Fibroblast of lung (primary cell): ENCODE measurements around the gene FSTL3. TPM values are rescaled to one million over a fixed set of nuclear protein-coding genes. Genes with fewer than 3 reads are reported as not detected.

Source experiments
- DNase-seq, 2 donors: peaks; one replicate each; pipeline versions ENCODE4 v3.0.0 to v3.0.0-alpha.2; 2010; ENCODE audit warnings: low read depth in 2 of 2
- H2AFZ ChIP-seq: 2 replicates; pipeline ENCODE4 v1.5.1; 2012; ENCODE audit warnings: low read length, control low read depth, inconsistent platforms
- H3K27ac ChIP-seq: 2 replicates; pipeline ENCODE4 v1.5.1; 2011; ENCODE audit warnings: low read length, control low read depth; ENCODE audit not compliant: insufficient read depth
- H3K27me3 ChIP-seq: 2 replicates; pipeline ENCODE4 v1.5.1; 2011; ENCODE audit warnings: mild to moderate bottlenecking, low read length; ENCODE audit not compliant: control insufficient read depth, insufficient read depth
- H3K36me3 ChIP-seq: 2 replicates; pipeline ENCODE4 v1.5.1; 2011; ENCODE audit warnings: low read length; ENCODE audit not compliant: control insufficient read depth, insufficient read depth
- H3K4me1 ChIP-seq: 2 replicates; pipeline ENCODE4 v1.5.1; 2011; ENCODE audit warnings: low read length; ENCODE audit not compliant: control insufficient read depth, insufficient read depth; ENCODE audit errors: extremely low read depth
- H3K4me2 ChIP-seq: 2 replicates; pipeline ENCODE4 v1.5.1; 2011; ENCODE audit warnings: low read length, control low read depth; ENCODE audit not compliant: insufficient read depth; ENCODE audit errors: extremely low read depth
- H3K4me3 ChIP-seq, 4 experiments: fragments of 200-600 bp in 1 of 4; sonication (generic) in 1 of 4; replicated peaks in 1 of 4; 2 replicates each; pipeline ENCODE4 v1.5.1; 2011 to 2016; ENCODE audit warnings: low read length in 4 of 4, low read depth in 3 of 4, mild to moderate bottlenecking in 3 of 4, control low read depth in 2 of 4, inconsistent platforms in 1 of 4, mixed read lengths in 1 of 4; ENCODE audit not compliant: insufficient read depth in 1 of 4; ENCODE audit errors: control extremely low read depth in 1 of 4
- H3K79me2 ChIP-seq: 2 replicates; pipeline ENCODE4 v1.5.1; 2012; ENCODE audit warnings: mild to moderate bottlenecking, low read length, inconsistent platforms; ENCODE audit not compliant: control insufficient read depth, insufficient read depth
- H3K9ac ChIP-seq: 2 replicates; pipeline ENCODE4 v1.5.1; 2011; ENCODE audit warnings: mild to moderate bottlenecking, low read length, control low read depth; ENCODE audit not compliant: insufficient read depth
- H3K9me3 ChIP-seq: 2 replicates; pipeline ENCODE4 v1.5.1; 2012; ENCODE audit warnings: low read depth, low read length; ENCODE audit not compliant: control insufficient read depth, insufficient read depth
- H4K20me1 ChIP-seq: 2 replicates; pipeline ENCODE4 v1.5.1; 2011; ENCODE audit warnings: low read length; ENCODE audit not compliant: control insufficient read depth, insufficient read depth; ENCODE audit errors: extremely low read depth
- CTCF ChIP-seq, 2 donors: IDR thresholded peaks in 1 of 2; conservative IDR thresholded peaks in 1 of 2; 1 replicate in 1 of 2; 2 replicates in 1 of 2; pipeline ENCODE4 v1.5.1; 2011 to 2012; ENCODE audit warnings: low read length in 2 of 2, control low read depth in 1 of 2, inconsistent platforms in 1 of 2, low read depth in 1 of 2, mild to moderate bottlenecking in 1 of 2
- EZH2 ChIP-seq: IDR thresholded peaks from 2 replicates; pipeline ENCODE4 v1.5.1; 2012; ENCODE audit warnings: low read length, control low read depth, mild to moderate bottlenecking; ENCODE audit errors: missing control alignments
- polyA plus RNA-seq, 2 donors: library from polyadenylated mRNA; depleted of rRNA in 1 of 2; stranded (reverse) in 1 of 2; unstranded in 1 of 2; fragments of >200 nt; gene quantifications; 2 replicates each; pipeline ENCODE4 v1.2.1, GENCODE V29; 2011 to 2012; ENCODE audit warnings: missing spikeins in 1 of 2
- total RNA-seq: library from RNA; depleted of rRNA; stranded (reverse); fragments of >200 nt; gene quantifications from 2 replicates; pipeline ENCODE4 v1.2.1, GENCODE V29; 2014

The FSTL3 gene
- total and polyA plus RNA-seq, 2 donors (not counting 1 experiment from before 2014, with no cell fraction given) = 18.6 to 26.8 TPM

- no peak overlapping the region for H3K9ac ChIP-seq
- peaks cover 2% of the 10 kb centered on the region for H3K4me1 ChIP-seq
- no peaks in the 10 kb centered on the region for H3K79me2 ChIP-seq
- H3K4me2 ChIP-seq = no peak overlapping the region
- H3K27me3 ChIP-seq = no peaks in the 10 kb centered on the region
- no peaks in the 10 kb centered on the region for H4K20me1 ChIP-seq
- no peak for DNase-seq
- H3K9me3 ChIP-seq = no peaks in the 10 kb centered on the region
- no peaks in the 10 kb centered on the region for H3K36me3 ChIP-seq
- H2AFZ ChIP-seq = no peak overlapping the region
- TF ChIP-seq EZH2 (no peak), CTCF (conservative IDR thresholded peaks at IDR 0.05 in 1 of 2, IDR thresholded peaks at IDR 0.05 in 1 of 2; ENCODE audit: low read depth in 1 of 2, low read length in 2 of 2) (no peak)
- H3K4me3 ChIP-seq = no peak overlapping the region
- H3K27ac ChIP-seq = no peak overlapping the region
Measured at GRCh38 chr19:723247-723646, 47.1 kb downstream of the FSTL3 start.

- no peaks in the 10 kb centered on the region for H3K9me3 ChIP-seq
- no peak for DNase-seq
- H2AFZ ChIP-seq = no peak overlapping the region
- H3K27me3 ChIP-seq = no peaks in the 10 kb centered on the region
- no peaks in the 10 kb centered on the region for H3K36me3 ChIP-seq
- H3K79me2 ChIP-seq = no peaks in the 10 kb centered on the region
- peaks cover 2% of the 10 kb centered on the region for H3K4me1 ChIP-seq
- H3K9ac ChIP-seq = no peak overlapping the region
- TF ChIP-seq EZH2 = no peak
- TF ChIP-seq CTCF (conservative IDR thresholded peaks at IDR 0.05 in 1 of 2, IDR thresholded peaks at IDR 0.05 in 1 of 2; ENCODE audit: low read depth in 1 of 2, low read length in 2 of 2) = no peak
- no peak overlapping the region for H3K4me3 ChIP-seq
- no peak overlapping the region for H3K4me2 ChIP-seq
- no peaks in the 10 kb centered on the region for H4K20me1 ChIP-seq
- no peak overlapping the region for H3K27ac ChIP-seq
Measured at GRCh38 chr19:723714-724113, 47.5 kb downstream of the FSTL3 start.

- Histone ChIP-seq H3K27me3 (no peaks in the 10 kb centered on the region), H3K79me2 (no peaks in the 10 kb centered on the region), H4K20me1 (no peaks in the 10 kb centered on the region), H3K4me1 (peaks cover 2% of the 10 kb centered on the region), H3K9ac (no peak overlapping the region), H2AFZ (no peak overlapping the region), H3K4me3 (no peak overlapping the region), H3K36me3 (no peaks in the 10 kb centered on the region), H3K27ac (no peak overlapping the region), H3K4me2 (no peak overlapping the region), H3K9me3 (no peaks in the 10 kb centered on the region)
- DNase-seq = no peak
- TF ChIP-seq EZH2 = no peak
- no peak for TF ChIP-seq CTCF (conservative IDR thresholded peaks at IDR 0.05 in 1 of 2, IDR thresholded peaks at IDR 0.05 in 1 of 2; ENCODE audit: low read depth in 1 of 2, low read length in 2 of 2)
Measured at GRCh38 chr19:725461-726089, 49.4 kb downstream of the FSTL3 start.
